ENCODE data around the gene LGALS7. TPM values are rescaled to one million over a fixed set of nuclear protein-coding genes. Genes with fewer than 3 reads are reported as not detected.

Gene LGALS7
- total and polyA plus RNA-seq, 10 of the 15 experiments (the other 5 are each of a cell fraction or from before 2014, with no cell fraction given): 0.19 TPM; not detected in 9

DNA sequence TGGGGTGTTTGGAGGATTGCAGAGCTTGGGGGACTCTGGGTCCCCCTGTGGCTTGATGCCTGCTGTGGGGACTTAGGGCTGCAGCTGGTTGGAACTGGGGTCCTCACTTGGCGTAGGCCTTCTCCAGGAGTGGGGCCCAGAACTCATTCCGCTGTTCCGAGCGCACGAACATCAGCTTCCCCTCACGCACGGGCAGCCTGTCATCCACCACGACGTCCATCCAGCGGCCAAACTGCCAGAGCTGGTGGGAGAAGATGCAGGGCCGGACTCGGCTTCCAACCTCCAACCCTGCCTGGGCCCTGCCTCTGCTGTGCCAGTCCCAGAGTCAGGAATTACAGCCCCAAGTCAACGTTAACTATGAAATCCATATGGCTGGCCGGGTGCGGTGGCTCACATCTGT lies 31.6 kb downstream of the LGALS7 start (continued):
- TF ChIP-seq FOS (IDR thresholded peaks at IDR 0.05; ENCODE audit: borderline replicate concordance, extremely low read depth, insufficient read length) (no peak), ZBED1 (IDR thresholded peaks at IDR 0.05; ENCODE audit: borderline replicate concordance) (no peak), ZNF24 (IDR thresholded peaks at IDR 0.05) (no peak), TBL1XR1 (IDR thresholded peaks at IDR 0.05; ENCODE audit: low read depth, low read length) (no peak)
- TF ChIP-seq, protein P1, sequence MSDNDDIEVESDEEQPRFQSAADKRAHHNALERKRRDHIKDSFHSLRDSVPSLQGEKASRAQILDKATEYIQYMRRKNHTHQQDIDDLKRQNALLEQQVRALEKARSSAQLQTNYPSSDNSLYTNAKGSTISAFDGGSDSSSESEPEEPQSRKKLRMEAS (IDR thresholded peaks at IDR 0.05; ENCODE audit: low read depth, low read length): no peak
- TF ChIP-seq, protein P2, sequence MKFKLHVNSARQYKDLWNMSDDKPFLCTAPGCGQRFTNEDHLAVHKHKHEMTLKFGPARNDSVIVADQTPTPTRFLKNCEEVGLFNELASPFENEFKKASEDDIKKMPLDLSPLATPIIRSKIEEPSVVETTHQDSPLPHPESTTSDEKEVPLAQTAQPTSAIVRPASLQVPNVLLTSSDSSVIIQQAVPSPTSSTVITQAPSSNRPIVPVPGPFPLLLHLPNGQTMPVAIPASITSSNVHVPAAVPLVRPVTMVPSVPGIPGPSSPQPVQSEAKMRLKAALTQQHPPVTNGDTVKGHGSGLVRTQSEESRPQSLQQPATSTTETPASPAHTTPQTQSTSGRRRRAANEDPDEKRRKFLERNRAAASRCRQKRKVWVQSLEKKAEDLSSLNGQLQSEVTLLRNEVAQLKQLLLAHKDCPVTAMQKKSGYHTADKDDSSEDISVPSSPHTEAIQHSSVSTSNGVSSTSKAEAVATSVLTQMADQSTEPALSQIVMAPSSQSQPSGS (IDR thresholded peaks at IDR 0.05; ENCODE audit: low read length): no peak
- TF ChIP-seq, protein P3, sequence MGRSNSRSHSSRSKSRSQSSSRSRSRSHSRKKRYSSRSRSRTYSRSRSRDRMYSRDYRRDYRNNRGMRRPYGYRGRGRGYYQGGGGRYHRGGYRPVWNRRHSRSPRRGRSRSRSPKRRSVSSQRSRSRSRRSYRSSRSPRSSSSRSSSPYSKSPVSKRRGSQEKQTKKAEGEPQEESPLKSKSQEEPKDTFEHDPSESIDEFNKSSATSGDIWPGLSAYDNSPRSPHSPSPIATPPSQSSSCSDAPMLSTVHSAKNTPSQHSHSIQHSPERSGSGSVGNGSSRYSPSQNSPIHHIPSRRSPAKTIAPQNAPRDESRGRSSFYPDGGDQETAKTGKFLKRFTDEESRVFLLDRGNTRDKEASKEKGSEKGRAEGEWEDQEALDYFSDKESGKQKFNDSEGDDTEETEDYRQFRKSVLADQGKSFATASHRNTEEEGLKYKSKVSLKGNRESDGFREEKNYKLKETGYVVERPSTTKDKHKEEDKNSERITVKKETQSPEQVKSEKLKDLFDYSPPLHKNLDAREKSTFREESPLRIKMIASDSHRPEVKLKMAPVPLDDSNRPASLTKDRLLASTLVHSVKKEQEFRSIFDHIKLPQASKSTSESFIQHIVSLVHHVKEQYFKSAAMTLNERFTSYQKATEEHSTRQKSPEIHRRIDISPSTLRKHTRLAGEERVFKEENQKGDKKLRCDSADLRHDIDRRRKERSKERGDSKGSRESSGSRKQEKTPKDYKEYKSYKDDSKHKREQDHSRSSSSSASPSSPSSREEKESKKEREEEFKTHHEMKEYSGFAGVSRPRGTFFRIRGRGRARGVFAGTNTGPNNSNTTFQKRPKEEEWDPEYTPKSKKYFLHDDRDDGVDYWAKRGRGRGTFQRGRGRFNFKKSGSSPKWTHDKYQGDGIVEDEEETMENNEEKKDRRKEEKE (IDR thresholded peaks at IDR 0.05): no peak
- TF ChIP-seq, protein P4, sequence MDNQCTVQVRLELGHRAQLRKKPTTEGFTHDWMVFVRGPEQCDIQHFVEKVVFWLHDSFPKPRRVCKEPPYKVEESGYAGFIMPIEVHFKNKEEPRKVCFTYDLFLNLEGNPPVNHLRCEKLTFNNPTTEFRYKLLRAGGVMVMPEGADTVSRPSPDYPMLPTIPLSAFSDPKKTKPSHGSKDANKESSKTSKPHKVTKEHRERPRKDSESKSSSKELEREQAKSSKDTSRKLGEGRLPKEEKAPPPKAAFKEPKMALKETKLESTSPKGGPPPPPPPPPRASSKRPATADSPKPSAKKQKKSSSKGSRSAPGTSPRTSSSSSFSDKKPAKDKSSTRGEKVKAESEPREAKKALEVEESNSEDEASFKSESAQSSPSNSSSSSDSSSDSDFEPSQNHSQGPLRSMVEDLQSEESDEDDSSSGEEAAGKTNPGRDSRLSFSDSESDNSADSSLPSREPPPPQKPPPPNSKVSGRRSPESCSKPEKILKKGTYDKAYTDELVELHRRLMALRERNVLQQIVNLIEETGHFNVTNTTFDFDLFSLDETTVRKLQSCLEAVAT (IDR thresholded peaks at IDR 0.05): no peak
